NCI-H2171 treated with DMSO at 0.1 percent for 48 hours (cell line): ENCODE data around the gene PELI3.
A peak's percentile ranks its signal among the peaks of the same experiment; 100 is the strongest.

ENCODE experiments used
- DNase-seq: peaks from one replicate; lab custom pipeline; 2025; lab: John Stamatoyannopoulos, UW

The PELI3 gene

DNA sequence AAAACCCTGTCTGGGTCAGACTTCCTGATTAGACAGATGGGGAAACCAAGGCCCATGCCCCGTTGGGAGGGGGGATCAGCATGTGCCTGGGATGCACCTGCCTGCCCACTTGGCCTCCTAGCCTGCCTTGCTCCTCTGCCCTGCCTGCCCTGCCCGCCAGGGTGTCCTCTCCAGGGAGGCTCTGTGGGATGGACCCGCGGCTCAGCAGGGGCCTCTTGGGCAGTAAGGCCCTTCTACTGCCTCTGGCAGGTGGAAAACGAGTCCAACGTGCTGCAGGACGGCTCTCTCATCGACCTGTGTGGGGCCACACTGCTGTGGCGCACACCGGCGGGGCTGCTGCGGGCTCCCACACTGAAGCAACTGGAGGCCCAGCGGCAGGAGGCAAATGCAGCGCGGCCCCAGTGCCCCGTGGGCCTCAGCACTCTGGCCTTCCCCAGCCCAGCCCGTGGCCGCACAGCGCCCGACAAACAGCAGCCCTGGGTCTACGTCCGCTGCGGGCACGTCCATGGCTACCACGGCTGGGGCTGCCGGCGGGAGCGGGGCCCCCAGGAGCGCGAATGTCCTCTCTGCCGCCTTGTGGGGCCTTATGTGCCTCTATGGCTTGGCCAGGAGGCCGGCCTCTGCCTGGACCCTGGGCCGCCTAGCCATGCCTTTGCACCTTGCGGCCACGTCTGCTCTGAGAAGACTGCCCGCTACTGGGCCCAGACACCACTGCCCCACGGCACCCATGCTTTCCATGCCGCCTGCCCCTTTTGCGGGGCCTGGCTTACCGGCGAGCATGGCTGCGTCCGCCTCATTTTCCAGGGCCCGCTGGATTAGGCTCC lies 8.9 kb downstream of the PELI3 start:
- DNase-seq, result no peak

DNA sequence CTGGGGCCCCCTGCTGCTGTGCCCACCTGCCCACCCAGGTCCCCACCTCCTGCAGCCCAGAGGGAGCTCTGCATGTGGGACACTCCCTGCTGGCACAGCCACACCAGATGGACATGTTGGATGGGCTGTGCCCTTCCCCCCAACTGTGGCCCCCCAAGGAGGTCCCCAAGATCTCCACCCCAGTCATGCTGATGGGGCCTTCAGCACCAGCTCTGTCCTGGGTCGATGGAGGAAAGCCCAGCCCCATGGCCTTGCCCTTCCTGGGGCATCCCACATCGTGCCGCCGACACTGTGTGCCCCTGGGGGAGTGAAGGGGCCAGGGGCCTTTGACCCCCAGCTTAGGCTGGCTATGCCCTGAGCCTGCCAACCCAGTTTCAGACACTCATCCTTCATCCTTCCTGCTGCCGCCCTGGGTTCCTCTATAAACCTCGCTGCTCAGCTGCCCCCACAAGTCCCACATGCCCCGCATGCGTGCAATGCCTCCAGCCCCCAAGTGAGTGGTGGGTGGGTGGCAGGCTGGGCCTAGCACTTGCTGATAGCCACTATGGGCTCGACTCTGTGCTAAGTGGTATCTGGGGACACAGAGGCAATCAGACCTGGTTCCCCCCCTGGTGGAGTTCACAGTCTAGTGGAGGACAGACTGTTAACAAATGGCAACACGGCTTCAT lies 9.6 kb downstream of the PELI3 start:
- no peak for DNase-seq

DNA sequence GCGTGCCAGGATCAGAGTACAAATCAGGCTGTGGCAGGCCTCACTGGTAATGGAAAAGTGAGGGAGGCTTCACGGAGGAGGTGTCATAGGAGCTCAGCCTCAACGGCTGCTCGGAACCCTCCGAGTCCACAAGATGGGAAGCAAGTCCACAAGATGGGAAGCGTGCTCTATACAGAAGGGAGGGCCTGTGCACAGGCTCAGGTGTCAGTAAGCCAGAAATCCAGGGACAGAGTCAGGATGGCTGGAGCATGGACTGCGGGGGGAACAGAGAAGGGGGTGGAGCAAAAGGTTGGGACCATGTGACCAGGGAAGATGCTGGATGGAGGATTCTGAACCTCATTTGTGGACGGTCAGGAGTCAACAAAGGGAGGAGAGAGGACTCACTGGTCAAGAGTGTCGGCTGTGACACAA lies 10.1 kb downstream of the PELI3 start:
- peak; percentile 22 for DNase-seq

DNA sequence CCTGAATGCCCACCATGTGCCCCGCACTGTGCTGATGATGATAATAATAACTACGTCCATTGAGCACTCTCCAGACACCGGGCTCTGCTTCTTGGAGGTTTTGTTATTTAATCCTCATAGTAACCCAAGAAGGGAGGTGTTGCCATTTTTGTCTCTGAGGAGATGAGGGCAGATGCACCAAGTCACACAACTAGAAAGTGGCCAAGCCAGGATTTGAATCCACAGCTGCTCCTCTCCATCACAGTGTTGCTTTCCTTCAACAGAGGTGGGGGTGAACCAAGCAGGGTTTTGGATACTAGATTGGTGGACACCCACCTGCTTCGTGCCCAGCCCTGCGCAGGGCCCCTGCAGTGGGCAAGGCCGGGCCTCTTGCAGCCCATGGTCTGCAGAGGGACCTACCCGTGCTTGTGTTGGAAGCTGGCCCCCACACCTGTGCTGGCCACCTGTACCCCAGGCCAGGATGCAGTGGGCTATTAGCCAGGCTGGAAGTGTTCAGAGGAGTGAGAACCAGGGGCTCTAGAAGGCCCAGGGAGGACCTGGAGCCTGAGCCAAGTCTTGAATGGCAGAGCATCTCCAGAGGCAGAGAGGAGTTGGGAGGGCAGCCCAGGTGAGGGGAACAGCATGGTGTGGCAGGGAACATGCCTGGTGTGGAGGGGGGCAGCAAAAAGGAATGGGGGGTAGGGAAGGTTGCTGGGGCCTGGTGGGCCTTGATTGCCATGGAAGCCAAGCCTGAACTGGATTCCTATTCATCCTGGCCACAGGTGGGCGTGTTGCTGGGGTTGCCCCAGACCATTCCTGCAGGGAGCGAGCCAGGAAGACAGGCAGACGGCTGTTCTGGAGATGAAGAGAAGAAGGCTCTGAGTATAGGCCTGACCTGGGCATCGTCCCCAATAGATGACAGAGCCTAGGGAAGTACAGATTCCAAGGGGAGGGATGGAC lies 10.8 kb downstream of the PELI3 start:
- DNase-seq, result no peak

DNA sequence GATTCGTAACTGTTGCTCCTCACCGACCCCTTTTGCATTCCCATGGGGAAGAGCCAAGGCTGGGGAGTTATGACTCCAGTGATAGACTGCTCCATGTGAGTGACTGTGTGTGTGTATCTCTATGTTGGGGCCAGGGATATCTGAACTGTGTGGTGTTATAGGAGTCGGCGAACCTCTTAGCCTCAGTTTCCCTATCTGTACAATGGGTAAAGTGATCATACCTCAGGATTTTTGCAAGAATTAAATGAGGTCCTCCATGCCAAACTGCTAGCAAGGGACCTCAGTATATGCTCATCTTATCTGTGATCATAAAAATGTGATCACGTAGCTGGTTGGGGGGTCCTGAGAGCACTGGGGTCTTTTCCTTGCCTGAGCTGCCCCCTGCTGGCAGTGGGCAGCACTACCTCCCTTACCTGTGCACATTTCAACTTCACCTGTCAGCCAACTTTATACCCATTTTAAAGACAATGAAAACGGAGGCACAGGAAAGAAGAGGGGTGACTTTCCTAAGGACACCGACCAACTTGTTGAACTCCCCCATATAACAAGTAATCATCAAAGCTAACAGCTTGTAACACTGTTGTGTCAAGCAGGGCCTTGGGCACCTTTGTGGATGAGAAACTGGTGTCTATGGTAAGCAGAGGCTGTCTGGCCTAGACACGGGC lies 12.2 kb downstream of the PELI3 start:
- DNase-seq, result peak; percentile 48

DNA sequence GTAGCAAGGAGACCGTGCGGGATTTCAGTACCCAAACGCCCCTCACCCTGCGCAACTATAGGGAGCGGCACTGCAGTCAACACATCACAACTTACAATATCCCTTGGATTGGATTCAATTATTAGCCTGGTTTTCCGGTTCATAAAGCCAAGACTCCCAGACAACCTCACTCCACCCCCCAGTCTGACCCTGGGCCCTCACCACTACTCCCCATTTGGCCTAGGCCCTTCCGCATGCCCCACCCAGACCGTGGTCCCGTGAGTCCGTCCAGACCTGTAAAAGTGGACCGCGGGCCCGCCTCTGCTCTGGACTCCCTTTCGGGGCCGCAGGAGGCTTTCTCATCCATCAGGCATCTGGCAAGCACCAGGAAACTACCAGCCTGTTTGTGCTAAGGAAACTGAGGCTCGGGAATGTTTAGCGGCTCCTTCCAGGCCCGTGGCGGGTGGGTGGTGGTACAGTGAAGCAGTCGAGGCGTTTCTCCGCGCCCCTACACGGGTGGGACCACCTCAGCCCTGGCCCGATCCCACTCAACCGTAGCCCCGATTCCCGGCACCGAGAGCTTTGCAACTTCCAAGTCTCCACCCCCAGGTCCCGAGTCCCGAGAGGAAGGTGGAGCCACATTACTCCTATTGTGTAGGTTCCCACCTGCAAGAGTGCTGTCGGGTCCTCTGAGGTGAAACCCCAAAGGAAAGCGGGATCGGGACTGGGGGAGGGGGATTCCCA lies 12.8 kb downstream of the PELI3 start:
- DNase-seq, result peak; percentile 91

DNA sequence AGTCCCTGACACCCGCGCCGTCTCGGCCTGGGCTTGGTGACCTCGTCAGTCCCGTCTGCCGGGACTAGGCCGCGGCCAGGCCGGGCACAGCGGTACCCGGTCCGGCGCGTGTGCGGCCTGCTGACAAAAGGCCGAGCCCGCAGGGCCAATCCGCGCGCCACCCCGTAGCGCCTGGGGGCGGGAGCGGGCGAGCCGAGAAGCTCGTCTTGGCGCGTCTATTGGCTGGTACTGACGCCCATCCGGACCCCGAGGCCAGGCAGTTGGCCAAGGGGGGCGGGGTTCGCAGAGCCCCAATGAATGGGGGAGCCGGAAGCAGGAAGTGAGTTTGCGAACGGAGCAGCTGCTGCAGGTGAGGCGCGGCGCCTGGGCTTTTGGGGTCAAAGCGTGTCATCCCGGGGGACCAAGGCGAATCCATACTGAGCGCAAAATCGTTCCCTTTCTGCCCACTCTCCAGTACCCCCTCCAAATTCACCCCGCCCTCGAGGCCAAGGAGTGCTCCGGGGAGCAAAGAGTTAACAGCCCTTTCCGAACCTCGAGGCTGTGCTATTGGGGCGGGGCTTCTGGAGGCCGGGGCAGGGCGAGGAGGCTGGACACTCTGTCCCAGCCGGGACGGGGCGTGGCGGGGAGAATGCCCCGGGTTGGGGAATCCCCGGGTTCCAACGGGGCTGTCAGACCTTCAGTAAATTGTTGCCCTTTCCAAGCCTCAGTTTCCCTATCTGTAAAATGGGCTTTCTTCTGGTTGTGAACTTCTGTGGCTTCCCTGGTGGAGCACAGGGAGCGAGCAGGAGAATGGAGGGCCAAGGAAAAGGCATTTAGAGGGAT lies 13.6 kb downstream of the PELI3 start, which contains the start of gene DPP3:
TSS of gene DPP3 (plus strand) at position 318 of the 822 bp plus-strand sequence. CDS start 1,767 bp downstream, outside the sequence.
- DNase-seq, result peak; percentile 97

DNA sequence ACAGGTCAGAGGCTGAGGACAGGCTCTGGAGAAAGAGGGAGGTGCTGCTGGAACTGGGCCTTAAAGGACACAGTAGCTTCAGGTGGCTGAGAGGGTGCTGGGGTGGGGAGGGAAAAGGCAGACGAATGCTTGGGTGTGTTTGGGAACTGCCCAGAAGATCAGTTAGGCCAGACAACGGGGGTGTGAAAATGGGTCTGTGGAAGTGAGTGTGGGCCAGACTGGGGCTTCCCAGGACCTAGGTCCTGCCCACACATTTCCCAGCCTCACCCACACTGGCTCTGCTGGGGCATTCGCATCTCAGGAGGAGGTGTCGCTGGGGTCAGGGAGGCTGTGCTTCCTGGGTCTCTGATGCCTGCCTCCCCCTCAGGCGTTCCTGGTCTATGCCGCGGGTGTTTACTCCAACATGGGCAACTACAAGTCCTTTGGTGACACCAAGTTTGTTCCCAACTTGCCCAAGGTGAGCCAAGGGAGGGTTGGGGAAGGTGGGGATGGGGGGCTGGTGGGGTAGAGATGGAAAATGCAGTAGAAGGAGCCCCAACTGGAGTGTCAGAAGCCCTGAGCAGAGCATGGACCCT lies 18.2 kb downstream of the PELI3 start:
- DNase-seq, result no peak

DNA sequence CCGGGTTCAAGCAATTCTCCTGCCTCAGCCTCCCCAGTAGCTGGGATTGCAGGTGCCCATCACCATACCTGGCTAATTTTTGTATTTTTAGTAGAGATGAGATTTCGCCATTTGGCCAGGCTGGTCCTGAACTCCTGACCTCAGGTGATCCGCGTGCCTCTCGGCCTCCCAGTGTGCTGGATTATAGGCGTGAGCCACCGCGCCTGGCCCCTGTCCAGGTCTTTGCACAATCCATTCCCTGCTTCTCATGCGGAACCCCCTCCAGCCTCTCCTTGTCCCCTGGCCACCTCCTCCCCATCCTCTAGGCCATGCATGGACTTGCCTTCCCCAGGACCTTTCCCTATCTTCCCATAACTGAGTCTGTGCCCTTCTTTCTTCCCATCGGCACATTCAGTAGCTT lies 22.3 kb downstream of the PELI3 start:
- DNase-seq, result no peak

DNA sequence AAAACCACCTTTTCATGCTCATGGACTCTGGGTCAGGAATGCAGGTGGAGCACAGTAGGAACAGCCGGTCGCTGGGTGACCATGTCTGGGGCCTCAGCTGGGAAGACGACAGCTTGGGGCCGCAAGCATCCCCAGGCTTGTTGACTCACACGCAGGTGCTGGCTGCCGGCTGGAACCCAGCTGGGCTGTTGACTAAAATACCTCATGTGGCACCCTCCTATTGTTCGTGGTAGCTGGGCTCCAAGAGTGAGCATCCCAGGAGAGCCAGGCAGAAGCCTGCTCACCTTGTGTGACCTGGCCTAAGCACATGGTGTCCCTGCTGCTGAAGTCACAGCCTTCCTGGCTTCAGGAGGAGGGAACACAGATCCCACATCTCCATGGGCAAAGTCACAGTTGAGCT lies 22.9 kb downstream of the PELI3 start:
- peak; percentile 87 for DNase-seq

DNA sequence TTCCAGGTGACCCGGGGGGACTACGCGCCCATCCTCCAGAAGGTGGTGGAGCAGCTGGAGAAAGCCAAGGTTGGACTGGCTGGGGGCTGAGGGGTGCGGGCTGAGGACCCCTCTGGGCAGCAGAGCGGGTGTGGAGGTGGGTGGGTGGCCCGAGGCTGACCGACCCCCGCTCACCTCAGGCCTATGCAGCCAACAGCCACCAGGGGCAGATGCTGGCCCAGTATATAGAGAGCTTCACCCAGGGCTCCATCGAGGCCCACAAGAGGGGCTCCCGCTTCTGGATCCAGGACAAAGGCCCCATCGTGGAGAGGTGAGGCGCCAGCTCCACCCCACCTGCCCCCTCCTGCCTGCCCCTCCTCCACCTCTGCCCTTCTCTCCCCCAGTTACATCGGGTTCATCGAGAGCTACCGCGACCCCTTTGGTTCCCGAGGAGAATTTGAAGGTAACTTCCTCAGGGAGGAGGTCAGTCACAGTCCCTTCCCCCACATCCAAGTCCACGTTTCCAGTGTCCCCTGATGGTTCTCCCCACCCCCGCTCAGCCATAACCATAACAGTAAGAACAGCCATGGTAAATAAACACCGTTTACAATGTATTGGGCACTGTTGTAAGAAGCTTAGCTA lies 24.7 kb downstream of the PELI3 start:
- no peak for DNase-seq

DNA sequence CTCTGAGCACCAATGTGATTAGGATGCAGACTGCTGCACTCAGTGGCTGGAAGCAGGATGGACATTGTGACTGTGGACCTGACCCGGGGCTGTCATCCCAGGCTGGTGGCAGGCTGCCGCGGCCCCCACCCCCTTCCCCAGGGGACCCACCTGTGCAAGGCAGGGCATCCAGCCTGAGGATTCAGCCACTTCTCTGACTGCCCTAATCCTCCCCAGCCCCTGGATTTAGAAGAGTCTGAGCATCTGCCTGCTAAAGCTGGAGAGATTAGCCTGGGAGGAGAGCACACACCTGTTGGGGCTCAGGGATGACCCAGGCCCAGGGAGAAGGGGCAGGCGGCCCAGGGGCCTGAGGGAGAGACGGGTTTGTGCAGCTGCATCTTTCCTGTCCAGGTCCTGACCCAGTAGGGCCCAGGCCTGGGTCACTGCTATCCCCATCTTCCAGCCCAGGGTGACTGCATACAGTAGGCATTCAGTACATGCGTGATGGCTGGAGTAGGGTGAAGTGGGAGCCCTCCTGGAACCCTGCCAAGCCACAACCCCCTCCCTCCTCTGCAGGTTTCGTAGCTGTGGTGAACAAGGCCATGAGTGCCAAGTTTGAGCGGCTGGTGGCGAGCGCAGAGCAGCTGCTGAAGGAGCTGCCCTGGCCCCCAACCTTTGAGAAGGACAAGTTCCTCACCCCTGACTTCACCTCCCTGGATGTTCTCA lies 25.6 kb downstream of the PELI3 start:
- no peak for DNase-seq

DNA sequence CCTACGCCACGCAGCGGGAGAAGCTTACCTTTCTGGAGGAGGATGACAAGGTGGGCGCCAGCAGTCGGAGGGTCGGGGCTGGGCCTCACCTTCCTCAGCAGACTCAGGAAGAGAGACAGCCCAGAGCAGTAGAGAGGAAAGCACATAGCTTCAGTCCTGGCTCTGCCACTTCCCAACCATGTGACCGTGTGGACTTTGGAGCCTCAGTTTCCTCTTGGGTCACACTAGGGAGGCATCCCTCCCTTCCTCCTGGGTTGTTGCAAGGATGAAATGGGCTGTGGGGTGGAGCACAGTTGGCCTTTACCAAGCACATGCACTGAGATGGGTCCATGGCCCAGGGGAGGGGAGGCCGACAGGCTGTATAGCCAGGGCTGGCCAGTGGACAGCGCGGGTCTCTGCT lies 26.4 kb downstream of the PELI3 start:
- no peak for DNase-seq

DNA sequence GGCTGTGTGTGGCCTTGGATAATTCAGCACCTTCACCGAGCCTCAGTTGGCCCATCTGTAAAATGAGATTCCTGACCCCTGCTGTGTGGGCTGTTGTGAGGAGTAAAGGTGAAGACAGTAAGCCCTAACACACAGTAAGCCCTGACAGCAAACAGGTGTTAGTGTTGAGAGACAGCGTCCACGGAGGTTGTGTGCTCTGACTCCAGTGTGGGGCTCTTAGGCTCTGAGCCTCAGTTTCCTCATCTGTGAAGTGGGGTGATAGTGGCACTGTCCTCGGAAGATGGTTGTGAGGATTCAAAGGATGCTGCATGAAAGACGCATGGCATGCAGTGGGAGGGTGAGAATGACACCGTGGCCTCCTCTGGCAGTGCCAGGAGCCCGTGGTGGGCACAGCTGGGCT lies 27.8 kb downstream of the PELI3 start:
- DNase-seq, result no peak

DNA sequence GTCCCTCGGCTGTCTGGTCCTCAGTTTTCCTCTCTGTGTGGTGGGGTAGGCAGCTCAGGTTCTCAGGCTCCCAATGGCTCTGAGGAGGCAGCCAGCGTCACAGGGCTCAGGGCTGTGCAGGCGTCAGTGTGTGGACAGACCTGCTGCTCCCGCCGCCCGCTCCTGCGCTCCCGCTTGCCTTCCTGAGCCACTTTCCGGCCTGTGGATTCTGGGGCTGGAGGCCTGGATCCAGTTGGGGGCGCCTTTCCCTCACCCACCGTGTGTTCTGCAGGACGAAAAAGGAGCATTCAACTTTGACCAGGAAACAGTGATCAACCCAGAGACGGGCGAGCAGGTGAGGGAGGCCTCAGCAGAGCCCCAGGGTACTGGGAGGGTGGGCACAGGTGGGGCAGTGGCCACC lies 28.2 kb downstream of the PELI3 start:
- DNase-seq, result no peak

DNA sequence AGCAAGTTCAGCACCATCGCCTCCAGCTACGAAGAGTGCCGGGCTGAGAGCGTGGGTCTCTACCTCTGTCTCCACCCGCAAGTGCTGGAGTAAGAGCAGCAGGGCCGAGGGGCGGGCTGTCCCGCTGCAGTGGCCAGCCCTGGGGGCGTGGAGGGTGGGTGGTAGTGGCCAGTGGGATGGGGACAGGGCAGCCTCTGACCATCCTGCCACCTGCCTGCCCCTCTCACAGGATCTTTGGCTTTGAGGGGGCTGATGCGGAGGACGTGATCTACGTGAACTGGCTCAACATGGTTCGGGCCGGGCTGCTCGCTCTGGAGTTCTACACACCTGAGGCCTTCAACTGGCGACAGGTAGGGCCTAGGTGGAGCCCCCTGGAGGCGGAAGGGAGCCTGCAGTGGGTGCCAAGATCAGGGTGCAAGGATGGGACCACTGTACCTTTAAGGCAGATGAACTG lies 28.7 kb downstream of the PELI3 start:
- no peak for DNase-seq

DNA sequence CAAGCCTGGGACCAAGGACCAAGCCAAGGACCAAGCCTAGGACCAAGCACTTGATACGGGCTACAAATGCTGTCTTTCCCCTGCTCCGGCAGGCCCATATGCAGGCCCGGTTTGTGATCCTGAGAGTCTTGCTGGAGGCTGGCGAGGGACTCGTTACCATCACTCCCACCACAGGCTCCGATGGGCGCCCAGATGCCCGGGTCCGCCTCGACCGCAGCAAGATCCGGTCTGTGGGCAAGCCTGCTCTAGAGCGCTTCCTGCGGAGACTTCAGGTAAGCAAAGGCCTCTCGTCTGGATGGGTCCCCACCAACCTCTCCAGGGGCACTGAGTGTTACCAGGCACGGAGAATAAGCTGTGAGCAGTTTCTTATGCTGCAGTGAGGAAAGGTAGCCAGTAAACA lies 30.5 kb downstream of the PELI3 start:
- no peak for DNase-seq

DNA sequence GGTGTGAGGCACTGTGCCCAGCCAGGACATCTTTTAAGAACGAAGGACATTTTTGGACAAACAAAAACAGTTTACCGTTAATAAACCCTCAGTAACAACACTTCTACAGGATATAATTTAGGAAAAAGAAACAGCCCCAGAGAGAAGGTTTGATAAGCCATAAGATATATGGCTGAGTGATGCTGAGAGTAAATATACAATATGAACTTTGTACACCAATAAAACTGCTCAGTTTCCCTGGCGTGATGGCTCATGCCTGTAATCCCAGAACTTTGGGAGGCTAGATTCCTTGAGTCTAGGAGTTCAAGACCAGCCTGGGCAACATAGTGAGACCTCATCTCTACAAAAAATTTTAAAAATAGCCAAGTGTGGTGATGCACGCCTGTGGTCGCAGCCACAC lies 31.8 kb downstream of the PELI3 start:
- no peak for DNase-seq
